ENCODE results near the gene ZBTB8OS.
"Not testable (repeated sequence)": the region's sequence is repeated elsewhere in the genome, so short reads cannot be mapped to it uniquely, and the experiment has no call there.

ZBTB8OS gene

GRCh38 chr1:32650248-32650751 lies at the start of gene ZBTB8OS:
ZBTB8OS (minus strand) TSS chr1:32650550; CDS start chr1:32650529, 21 bp downstream.
- DNase-seq (ENCODE audit: low read depth): peak; percentile 90

GRCh38 chr1:32696996-32697395 lies 46.6 kb upstream of the ZBTB8OS start:
- not testable (repeated sequence) for DNase-seq (ENCODE audit: low read depth)

- no peak for DNase-seq (ENCODE audit: low read depth)
Observed at GRCh38 chr1:32696041-32696440, 45.7 kb upstream of the ZBTB8OS start.

- DNase-seq (ENCODE audit: low read depth): peak; percentile 86
Observed at GRCh38 chr1:32695098-32695904, 45.0 kb upstream of the ZBTB8OS start.

- no peak for DNase-seq (ENCODE audit: low read depth)
Observed at GRCh38 chr1:32693455-32694174, 43.3 kb upstream of the ZBTB8OS start.

- no peak for DNase-seq (ENCODE audit: low read depth)
Observed at GRCh38 chr1:32686387-32686786, 36.0 kb upstream of the ZBTB8OS start.

- DNase-seq (ENCODE audit: low read depth): no peak
Observed at GRCh38 chr1:32685498-32685897, 35.1 kb upstream of the ZBTB8OS start.

GRCh38 chr1:32684167-32684811 lies 33.9 kb upstream of the ZBTB8OS start:
- DNase-seq (ENCODE audit: low read depth): peak; percentile 78

GRCh38 chr1:32683397-32683796 lies 33.0 kb upstream of the ZBTB8OS start:
- DNase-seq (ENCODE audit: low read depth): no peak

- no peak for DNase-seq (ENCODE audit: low read depth)
Observed at GRCh38 chr1:32681999-32682398, 31.6 kb upstream of the ZBTB8OS start.

- DNase-seq (ENCODE audit: low read depth): peak; percentile 72
Observed at GRCh38 chr1:32681509-32681908, 31.2 kb upstream of the ZBTB8OS start.

GRCh38 chr1:32680642-32681041 lies 30.3 kb upstream of the ZBTB8OS start:
- no peak for DNase-seq (ENCODE audit: low read depth)

GRCh38 chr1:32679993-32680392 lies 29.6 kb upstream of the ZBTB8OS start:
- DNase-seq (ENCODE audit: low read depth): not testable (repeated sequence)

- no peak for DNase-seq (ENCODE audit: low read depth)
Observed at GRCh38 chr1:32676945-32677344, 26.6 kb upstream of the ZBTB8OS start.

- not testable (repeated sequence) for DNase-seq (ENCODE audit: low read depth)
Observed at GRCh38 chr1:32668716-32669115, 18.4 kb upstream of the ZBTB8OS start.

GRCh38 chr1:32666901-32667566 lies 16.7 kb upstream of the ZBTB8OS start:
- no peak for DNase-seq (ENCODE audit: low read depth)

GRCh38 chr1:32665915-32666314 lies 15.6 kb upstream of the ZBTB8OS start:
- no peak for DNase-seq (ENCODE audit: low read depth)

- DNase-seq (ENCODE audit: low read depth): no peak
Observed at GRCh38 chr1:32659581-32659980, 9.2 kb upstream of the ZBTB8OS start.

- no peak for DNase-seq (ENCODE audit: low read depth)
Observed at GRCh38 chr1:32652244-32652962, 2.1 kb upstream of the ZBTB8OS start.

- DNase-seq (ENCODE audit: low read depth): no peak
Observed at GRCh38 chr1:32651461-32652073, 1.2 kb upstream of the ZBTB8OS start.
